ENCODE data around the gene RLN1.
"Not testable (repeated sequence)": the region's sequence is repeated elsewhere in the genome, so short reads cannot be mapped to it uniquely, and the experiment has no call there.

RLN1 gene

GRCh38 chr9:5338992-5339981 is at the start of gene RLN1:
RLN1 (minus strand) TSS chr9:5339876; CDS start chr9:5339746, 130 bp downstream.
- DNase-seq, result peak; percentile 39

- no peak for DNase-seq
Measured at GRCh38 chr9:5389109-5389732, 49.5 kb upstream of the RLN1 start.

- no peak for DNase-seq
Measured at GRCh38 chr9:5388026-5388819, 48.5 kb upstream of the RLN1 start.

- DNase-seq, result no peak
Measured at GRCh38 chr9:5384436-5384835, 44.8 kb upstream of the RLN1 start.

GRCh38 chr9:5382479-5382878 is 42.8 kb upstream of the RLN1 start:
- no peak for DNase-seq

GRCh38 chr9:5375790-5376477 is 36.3 kb upstream of the RLN1 start:
- peak; percentile 13 for DNase-seq

- DNase-seq, result no peak
Measured at GRCh38 chr9:5375091-5375490, 35.4 kb upstream of the RLN1 start.

GRCh38 chr9:5364294-5365024 is 24.8 kb upstream of the RLN1 start:
- no peak for DNase-seq

- DNase-seq, result no peak
Measured at GRCh38 chr9:5361326-5362010, 21.8 kb upstream of the RLN1 start.

- DNase-seq, result no peak
Measured at GRCh38 chr9:5360341-5360740, 20.7 kb upstream of the RLN1 start.

GRCh38 chr9:5357431-5358105 is 17.9 kb upstream of the RLN1 start:
- DNase-seq, result no peak

- DNase-seq, result no peak
Measured at GRCh38 chr9:5355817-5356216, 16.1 kb upstream of the RLN1 start.

GRCh38 chr9:5355226-5355625 is 15.6 kb upstream of the RLN1 start:
- no peak for DNase-seq

GRCh38 chr9:5354184-5354583 is 14.5 kb upstream of the RLN1 start:
- no peak for DNase-seq

- peak; percentile 53 for DNase-seq
Measured at GRCh38 chr9:5352637-5353248, 13.1 kb upstream of the RLN1 start.

- peak; percentile 66 for DNase-seq
Measured at GRCh38 chr9:5336688-5337087, 3.0 kb downstream of the RLN1 start.

- DNase-seq, result not testable (repeated sequence)
Measured at GRCh38 chr9:5331276-5331675, 8.4 kb downstream of the RLN1 start.

- DNase-seq, result peak; percentile 59
Measured at GRCh38 chr9:5326893-5327548, 12.7 kb downstream of the RLN1 start.

- no peak for DNase-seq
Measured at GRCh38 chr9:5326187-5326586, 13.5 kb downstream of the RLN1 start.

GRCh38 chr9:5321601-5322000 is 18.1 kb downstream of the RLN1 start:
- not testable (repeated sequence) for DNase-seq

All from CD4-positive, alpha-beta T cell treated with Interleukin-17A for 1 hour (primary cell).